GM19240 (cell line): ENCODE results near the gene FANCC.
"Not testable (repeated sequence)": the region's sequence is repeated elsewhere in the genome, so short reads cannot be mapped to it uniquely, and the experiment has no call there.

Experiments used
- DNase-seq: peaks from one replicate; pipeline ENCODE4 v3.0.0; 2011; ENCODE audit warnings: low spot score; ENCODE audit not compliant: insufficient read length

The FANCC gene

DNA sequence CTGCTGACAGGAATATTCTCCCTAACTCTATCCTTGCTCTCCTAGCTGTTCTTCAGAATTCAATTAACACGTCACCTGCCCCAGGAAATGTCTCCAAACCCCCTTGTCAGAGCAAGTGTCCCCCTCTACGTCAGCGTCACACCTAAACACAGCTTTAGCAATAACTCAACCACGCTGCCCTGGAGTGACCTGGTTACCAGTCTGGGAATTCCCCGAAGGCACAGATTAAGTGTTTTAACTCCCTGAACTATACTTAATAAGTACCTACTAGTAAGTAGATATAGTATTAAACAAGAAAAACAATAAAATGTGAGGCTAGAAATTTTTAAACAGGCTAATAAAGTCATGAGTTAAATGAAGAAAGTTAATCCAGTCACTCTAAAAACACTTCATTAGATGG is 78.4 kb downstream of the FANCC start:
- no peak for DNase-seq

DNA sequence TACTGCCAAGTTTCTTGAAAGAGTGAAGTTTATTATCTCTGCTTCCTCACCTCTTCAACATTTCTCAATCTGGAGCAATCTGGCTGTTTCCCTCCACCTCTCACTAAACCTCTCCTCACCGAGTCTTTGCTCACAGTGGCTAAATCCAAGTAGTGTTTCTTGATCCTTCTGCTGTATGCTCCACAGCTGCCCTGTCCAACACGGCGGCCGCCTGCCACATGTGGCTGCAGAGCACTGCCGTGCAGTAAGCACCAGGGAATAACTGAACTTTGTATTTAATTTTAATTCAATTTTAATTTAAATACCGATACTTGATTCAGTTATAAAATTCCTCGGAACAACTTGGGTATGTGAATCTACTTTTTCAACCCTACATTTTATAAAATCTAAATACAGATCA is 80.2 kb downstream of the FANCC start:
- DNase-seq: no peak

DNA sequence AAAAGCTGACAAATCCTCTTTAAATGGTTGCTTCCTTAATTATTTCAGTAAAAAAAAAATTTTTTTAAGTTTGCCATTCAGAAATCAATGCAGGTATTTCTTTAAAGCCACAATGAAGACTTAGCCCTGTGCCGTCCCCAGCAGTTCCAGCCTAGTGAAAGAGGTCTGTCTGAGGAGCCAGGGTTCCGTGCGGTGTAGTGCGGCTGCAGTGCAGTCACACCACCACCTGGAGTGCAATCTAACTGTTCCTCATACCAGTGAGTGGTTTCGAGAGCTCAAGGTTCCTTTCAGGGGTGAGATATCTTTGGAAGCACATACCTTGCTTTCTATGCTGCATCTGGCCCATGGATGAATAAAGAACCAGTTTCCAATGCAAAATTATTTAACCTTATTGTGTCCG is 87.5 kb downstream of the FANCC start:
- no peak for DNase-seq

DNA sequence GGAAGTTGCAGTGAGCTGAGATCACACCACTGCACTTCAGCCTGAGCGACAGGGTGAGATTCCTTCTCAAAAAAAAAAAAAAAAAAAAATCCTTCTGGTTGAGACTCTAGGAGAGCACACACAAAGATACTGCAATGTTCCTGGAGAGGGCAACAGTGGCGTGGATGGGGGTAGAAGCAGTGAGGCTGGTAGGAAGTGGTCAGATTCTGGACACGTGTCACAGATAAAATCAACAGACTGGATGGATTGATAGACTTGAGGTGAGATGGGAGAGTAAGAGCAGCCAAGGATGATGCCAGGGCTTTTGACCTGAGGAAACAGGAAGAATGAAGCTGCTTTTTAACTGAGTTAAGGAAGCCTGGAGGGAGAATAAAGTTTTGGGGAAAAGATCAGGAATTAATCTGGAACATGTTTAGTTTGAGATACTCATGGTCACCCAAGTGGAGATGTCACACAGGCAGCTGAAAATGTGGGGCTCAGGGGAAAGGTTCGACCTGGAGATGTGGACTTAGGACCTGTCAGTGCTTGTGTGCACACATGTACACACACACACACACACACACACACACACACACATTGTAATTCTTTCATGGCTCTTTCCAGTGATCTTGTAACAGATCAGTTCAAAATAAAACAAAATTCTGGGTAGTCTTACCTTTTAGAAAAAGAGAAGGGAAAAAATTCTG is 88.1 kb downstream of the FANCC start:
- no peak for DNase-seq

DNA sequence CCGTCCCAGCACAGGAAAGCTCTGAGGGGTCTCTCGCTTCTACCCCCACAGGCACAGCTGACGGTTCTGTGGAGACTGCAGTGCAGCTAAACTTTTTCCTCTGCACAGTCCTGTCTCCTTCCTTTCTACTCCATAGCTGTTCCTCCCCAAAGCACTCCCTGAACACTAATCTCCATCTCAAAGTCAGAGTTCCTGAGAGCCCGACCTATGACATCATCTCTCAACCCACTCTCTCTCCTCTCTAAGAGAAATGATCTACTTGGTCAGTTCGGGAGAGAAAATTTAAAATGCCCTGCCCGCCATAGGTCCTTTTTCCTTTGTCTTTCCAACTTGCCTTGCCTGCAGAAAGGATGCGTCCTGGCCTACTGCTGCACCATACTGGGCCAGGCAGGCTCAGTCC is 90.6 kb downstream of the FANCC start:
- DNase-seq: no peak

DNA sequence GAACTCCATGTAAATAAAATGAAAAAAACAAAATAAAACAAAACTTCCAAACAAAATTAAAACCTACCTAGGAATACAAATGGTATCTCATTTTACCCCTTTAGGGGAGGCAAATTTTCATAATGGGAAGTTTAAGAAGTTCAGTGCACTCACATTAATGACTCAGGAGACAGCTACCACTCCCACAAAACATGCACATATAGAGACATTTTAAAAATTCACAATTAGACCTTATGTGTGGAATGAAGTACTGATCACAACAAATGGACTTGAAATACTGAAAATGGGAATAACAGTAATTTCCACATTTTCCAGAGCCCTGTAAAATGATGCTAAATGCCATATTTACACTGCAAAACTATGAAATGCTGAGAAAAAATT is 91.8 kb downstream of the FANCC start:
- no peak for DNase-seq

DNA sequence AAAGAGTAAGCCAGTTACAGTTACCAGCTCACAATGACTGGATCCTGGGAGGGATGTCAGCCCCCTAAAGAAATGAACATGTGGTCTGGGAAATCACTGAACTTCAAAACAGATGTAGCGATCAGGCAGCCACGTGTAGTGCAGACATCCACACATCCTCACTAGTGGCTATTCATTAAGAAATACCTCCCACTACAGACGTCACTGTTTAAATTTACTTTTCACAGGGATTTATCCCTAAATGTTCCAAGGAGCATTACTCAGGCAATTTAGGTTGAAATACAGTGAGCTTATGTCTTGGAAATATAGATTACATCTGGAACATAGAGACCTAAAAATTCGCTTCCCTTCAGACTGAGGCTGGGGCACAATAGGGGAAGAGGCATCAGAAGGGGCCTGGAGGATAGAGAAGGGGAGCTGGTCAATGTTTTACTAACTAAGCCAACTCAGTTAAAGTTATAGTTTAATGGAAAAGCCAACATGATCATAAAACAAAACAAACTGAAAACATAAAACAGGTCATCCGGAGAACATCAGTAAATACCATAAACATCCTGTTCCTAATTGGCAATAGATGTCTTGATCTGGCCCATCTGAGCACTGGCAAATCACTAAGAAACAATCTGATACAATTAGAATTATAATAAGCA is 92.3 kb downstream of the FANCC start:
- no peak for DNase-seq

DNA sequence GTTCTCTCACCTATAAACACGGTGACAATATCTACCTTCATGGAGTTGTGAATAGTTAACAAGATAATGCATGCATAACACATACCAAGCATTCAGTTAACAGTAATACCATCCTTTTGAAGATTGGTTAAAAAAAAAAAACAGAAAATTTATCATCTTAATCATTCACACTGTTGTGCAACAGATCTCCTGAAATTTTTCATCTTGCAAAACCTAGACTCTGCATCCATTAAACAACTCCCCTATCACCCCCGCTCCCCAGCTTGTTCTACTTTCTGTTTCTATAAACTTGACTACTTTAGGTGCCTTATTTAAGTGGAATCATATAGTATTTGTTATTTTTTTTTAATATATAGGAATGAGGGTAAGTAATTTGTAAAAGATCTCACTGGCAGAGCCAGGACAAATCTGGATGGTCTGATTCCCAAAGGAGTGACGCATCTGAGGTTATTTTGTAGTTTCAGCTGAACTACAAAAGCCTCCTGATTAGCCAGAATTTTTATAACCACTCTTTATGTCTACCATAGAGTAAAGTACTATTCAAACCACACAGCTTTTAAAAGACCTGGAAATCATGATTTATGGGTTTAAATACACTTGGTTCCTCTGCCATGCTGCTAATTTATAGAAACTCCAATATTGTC is 93.0 kb downstream of the FANCC start:
- no peak for DNase-seq

DNA sequence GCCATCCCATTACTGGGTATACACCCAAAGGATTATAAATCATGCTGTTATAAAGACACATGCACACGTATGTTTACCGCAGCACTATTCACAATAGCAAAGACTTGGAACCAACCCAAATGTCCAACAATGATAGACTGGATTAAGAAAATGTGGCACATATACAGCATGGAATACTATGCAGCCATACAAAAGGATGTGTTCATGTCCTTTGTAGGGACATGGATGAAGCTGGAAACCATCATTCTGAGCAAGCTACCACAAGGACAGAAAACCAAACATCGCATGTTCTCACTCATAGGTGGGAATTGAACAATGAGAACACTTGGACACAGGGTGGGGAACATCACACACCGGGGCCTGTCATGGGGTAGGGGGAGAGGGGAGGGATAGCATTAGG is 97.2 kb downstream of the FANCC start:
- DNase-seq: not testable (repeated sequence)

DNA sequence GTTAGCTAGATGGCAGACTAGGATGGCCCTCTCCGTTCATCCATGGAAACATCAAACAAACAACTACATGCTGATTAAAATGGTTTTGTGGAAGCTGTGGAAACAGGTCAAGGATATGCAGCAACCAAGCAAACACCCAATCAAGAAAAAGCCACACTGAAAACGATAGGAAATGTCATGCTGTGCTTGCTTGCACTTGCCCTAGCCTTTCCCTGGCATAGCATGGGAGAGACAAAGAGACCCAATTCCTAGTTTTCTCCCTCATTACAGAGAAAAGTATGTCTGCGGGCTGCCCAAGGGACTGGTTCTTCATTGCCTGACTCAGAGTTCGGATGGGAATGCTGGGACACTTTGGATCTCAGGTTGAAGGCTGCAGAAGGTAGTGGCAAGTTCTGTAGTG is 98.7 kb downstream of the FANCC start:
- no peak for DNase-seq

DNA sequence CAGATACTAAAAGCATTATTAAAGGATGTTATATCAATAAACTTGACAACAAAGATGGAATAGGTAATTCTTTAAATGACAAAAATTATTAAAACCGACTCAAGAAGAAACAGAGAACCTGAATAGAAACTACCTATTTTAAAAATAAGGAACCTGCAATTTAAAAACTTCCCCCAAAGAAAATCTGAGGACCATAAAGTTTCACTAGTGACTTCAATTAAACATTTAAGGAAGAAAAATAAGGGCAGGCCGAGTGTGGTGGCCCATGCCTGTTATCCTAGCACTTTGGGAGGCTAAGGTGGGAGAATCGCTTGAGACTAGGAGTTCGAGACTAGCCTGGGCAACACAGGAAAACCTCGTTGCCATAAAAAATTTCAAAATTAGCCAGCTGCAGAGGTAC is 99.6 kb downstream of the FANCC start:
- DNase-seq: no peak

DNA sequence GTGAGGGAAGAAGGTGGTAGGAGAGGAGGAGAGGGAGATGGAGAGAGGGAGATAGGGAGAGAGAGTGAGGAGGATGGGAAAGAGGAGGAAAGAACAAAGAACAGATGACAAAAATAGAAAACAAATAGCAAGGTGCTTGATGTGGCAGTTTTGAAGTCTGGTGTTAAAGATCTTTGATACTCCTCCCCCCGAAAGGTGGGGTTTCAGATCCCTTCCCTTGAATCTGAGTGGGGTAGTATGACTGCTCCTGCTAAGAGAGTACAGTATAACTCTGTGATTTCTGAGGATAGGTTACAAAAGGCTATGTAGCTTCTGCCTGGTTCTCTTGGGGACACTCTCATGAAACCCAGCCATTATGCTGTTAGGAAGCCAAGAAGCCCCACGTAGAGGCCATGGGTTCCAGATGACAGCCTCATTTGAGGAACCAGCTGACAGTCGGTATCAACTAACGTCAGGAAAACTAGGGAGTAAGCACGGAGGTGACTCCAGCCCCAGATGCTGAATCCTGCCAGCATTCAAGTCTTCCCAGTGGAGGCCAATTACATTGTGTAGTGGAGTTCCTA is 102.1 kb downstream of the FANCC start:
- DNase-seq: no peak

DNA sequence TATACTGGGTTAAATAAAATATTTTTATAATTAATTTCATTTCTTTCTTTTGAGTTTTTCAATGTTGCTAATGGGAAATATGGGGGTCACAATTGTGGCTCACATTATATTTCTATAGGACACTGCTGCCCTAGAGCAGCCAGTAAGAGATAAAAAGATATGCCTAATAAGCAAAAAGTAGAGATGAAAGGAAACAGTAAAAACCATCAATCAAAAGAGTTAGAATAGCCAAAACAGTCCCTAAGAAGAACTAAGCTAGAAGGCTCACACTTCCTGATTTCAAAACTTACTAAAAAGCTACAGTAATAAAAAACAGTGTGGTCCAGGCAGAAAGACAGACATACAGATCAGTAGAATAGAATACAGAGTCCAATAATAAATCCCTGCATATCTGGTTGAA is 104.4 kb downstream of the FANCC start:
- DNase-seq: no peak

DNA sequence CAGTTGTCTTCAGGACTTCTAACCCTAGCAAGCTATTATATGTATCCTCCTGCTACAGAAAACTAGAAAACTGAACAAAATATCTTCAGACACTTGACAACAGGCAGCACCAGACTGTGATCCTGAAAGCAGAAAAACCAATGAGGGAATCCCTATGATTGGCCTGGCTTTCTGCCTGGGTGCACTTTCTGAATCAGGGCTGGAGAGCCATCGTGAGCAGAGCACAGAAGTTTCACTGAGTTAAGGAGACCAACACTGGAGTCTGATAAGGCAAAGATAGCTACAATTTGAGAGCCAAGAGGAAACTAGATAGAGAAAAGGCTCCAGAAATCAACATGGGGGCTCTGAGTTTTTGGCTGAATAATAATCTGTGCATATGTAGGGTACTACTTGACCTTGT is 106.5 kb downstream of the FANCC start:
- DNase-seq: no peak

DNA sequence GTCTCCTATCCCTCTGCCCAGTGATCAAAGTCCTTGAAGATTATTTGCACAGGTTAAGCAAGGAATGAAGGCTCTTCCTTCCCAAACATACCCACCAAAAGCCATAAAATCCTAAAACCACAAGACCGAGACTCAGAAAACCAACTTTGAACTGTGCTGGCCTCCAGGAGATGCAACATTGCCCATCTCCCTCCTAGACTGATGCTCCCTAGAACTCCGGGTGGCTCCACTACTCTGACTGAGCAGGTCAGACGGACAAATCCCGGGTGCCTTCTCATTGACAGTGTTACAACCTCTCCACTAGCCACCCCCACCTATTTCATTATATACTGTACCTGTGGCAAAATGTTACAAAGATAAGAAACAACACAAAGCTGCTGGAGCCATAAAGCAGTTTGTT is 110.1 kb downstream of the FANCC start:
- no peak for DNase-seq

DNA sequence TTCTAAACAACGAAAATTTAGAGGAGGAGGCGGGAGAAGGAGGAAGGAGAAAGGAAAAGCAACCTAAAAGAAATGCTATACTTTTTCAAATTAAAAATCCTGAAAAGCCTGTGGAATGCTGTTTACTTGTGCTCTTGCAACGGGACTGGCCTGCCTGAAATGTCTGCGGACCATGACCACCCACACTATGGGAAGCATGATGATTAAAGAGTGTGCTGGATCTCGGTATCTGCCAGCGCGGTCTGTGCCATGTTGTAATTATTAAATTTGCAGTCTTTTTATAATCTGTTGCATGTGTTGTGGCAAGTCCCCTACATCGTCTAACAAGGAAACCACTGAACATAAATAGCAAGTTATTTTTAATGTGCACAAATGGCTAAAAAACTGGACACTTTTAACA is 111.4 kb downstream of the FANCC start:
- DNase-seq: no peak

DNA sequence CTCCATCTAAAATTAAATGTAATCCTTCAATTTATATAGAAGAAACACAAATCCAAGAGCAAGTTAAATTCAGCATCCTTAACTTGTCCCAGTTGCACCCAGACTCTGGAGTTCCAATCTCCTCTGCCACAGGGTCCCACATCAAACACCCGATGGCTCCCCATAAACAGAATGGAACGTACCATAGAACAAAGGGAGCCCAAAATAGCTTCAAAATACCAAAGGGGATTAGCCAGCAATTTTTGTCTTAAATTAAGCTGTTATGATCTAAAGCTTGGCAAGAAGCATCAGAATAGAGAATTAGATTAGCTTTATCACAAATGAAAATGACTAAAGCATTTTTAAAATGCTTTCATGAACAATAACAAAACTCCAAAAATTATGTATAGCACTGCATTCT is 112.8 kb downstream of the FANCC start:
- no peak for DNase-seq

DNA sequence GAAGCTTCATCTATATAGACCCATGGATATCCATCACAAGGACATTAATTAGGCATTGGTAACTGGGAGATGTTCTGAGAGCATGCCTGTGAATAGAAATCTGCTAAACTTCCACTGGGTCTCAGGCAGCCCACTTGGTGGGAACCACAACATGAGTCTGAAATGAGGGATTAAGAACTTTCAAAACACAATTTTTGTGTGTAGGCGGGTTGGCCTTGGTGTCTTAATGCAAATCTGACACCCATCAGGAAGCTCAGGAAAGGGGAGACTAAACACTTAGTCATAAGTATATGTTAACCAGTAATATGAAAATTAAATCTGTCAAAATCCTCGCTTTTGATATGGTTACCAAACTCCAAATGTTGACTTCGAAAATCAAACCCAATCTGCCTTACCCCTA is 113.2 kb downstream of the FANCC start:
- DNase-seq: no peak

DNA sequence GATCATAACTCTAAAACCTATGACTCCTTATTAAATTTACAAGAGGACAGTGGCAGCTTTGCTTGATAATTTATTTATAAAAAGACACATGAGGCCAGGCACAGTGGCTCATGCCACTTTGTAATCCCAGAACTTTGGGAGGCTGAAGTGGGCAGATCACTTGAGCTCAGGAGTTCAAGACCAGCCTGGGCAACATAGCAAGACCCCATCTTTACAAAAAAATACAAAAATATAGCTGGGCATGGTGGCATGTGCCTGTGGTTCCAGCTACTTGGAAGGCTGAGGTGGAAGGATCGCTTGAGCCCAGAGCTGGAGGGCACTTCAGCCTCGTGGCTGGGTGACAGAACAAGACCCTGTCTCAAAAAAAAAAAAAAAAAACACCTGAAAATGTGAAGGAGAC is 114.5 kb downstream of the FANCC start:
- DNase-seq: not testable (repeated sequence)

DNA sequence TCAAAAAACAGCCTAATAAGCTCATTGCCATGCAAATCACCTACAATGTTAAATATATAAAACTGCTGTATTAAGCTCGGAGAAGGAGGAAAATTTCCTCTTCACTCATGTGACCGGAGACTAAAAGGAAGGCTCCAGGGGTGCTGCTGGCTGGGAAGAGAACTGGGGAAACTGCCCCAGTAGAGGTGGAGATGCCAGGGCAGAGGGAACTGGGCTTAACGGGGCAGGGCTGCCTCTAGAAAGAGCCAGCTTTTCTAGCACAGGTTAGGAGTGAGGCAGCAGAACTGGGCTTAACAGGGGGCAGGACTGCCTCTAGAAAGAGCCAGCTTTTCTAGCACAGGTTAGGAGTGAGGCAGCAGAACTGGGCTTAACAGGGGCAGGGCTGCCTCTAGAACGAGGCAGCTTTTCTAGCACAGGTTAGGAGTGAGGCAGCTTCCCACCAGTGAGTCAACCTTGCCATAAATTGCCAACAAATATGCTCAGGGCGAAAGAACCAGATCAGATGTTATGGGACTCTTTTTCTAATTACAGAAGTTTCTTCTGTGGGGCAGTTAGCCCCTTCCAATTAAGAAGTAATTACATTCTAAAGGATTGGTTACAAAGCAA is 115.3 kb downstream of the FANCC start:
- no peak for DNase-seq

DNA sequence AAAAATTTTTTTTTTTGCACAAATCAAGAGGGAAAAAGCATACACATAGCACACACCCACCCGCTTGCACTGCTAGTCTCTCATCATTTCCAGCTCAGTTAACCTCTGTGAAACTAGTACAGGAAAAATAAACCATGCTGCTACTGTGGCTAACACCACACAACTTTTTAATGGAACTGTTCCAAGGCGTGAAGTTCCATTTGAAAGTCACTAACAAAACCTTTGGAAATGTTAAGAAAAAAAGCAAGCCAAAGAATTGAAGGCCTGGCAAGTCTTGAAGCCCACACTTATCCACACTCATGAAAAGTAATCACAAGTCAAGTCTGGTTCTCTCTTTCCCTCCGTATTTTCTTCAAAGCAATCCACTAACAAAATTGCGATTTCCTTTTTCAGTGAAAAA is 116.3 kb downstream of the FANCC start:
- no peak for DNase-seq

DNA sequence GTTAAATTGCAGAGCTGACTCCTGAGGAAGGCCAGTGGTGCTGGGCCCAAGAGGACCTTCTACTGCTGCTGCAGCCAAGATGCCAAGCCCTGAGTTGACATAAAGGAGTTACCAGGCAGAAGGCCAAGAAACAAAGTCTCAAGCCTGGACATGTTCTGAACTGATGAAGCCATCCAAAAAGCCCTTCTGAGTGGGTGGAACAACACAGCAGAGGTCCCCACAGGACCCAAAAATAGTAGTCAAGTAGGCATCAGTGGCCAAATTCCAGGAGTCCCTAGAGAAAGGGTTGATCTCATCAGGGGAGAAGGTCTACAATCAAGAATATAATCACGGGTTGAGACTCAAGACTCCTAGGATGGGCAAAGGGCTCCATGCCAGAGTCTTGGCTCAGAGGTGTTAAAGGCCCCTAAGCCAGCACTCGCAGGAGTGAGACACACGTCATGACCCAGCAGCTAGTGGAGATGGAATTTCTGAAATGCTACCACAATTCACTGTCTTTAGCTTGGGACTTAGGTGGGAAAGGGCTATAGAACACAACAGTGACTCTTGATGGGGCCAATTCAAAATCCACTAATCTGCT is 119.7 kb downstream of the FANCC start:
- DNase-seq: no peak
